HG03354 (cell line): ENCODE measurements around the gene DUSP23.

Experiments used
- ATAC-seq: cut with Tn5 transposase; IDR thresholded peaks from one replicate; pipeline ENCODE4 v1.9.1; 2021; ENCODE audit warnings: mild to moderate bottlenecking; ENCODE audit not compliant: unreplicated experiment, poor library complexity, severe bottlenecking

Gene DUSP23

DNA sequence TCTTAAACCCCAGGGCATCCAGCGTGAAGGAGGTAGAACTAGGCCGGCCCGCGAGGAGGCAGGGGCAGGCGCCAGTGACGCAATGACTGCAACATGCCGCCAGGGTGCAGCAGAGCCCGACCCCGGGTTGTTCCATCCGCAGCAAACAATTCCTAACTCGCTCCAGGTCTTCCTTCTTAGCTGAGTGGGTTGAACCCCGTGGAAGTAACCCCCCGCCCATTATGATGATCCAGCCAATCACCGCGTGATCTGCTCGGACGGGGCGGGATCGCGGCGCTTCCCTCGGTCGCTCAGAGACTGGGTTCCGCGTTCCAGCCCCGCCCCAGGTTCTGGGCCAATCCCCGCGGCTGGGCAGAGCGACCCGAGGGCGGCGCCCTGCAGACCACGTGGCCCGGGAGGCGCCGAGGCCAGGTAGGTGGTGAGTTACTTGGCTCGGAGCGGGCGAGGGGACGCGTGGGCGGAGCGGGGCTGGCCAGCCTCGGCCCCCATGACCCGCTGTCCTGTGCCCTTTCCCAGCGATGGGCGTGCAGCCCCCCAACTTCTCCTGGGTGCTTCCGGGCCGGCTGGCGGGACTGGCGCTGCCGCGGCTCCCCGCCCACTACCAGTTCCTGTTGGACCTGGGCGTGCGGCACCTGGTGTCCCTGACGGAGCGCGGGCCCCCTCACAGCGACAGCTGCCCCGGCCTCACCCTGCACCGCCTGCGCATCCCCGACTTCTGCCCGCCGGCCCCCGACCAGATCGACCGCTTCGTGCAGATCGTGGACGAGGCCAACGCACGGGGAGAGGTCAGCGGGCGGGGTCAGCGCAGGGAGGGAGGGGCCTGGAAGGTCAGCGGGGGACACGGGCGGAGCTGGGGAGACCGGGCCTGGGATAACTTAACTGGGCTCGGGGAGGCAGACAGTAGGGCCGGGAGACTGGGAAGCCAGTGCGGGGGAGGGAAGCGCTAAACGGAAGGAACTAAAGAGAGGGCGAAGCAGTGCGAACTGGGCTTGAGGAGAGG, at the start of gene DUSP23:
TSS of gene DUSP23 (plus strand) at position 380 of the 1,000 bp plus-strand sequence. CDS start at position 519, 139 bp downstream.
- ATAC-seq = peak; percentile 99

DNA sequence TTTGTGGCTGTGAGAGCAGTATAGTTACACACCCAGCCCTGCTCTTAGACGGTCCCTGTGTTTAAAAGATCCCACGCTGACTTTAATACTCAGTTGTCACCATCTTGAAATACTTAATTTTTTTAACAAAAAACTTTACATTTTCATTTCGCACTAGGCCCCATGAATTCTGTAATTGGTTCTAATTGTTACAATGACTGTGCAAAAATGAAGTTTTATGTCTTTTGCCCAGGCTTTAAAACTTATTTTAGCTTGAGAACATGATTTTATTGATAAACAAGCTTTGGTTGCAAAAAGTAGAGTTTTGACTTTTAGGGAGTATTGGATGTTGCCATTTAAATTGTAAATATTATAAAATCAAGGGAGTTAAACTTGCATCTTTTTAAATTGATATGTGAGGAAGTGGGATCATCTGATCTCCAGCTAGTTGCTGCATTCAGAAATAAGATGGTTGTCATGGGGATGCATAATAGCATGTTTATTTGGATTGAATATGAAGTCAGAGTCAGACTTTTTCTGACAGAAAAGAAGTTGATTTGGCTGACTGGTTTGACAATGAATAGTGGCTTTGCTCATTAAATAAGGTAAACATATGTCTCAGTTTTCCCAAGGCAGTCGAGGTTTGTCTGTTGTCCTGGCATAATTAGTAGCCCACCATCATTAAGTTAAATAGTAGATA, 43.4 kb upstream of the DUSP23 start:
- ATAC-seq = no peak

DNA sequence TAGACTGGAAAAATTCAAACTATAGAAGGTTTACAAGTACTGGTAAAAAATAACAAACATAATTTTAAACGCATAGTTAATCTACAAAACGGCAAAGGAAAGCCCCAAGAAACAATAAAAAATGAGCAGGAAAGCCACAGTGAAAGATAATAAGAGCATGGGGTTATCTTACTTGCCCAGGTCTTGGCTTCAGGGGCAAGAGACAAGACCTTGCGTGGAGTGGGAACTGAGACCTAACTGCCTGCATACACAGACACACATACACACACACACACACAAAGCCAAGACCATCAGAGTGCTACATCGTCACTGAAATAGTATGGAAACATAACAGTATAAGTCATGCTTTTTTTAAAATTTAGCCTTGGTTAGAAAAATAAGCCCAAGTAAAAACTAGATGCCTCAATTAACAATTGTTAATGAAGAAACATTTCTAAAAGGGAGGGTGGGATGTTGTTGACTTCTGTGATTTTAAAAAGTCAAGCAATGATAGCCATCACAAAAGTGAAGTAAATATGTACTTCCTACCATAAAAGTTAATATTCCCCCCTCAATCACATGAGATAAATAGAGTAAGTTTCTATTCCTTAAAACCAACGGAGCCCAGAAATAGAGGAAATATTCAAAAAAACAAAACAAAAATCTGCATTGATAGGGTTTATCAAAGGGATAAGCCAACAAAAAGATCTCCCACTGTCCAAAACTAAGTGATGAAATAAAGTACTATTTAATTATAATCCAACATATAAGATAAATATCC, 36.9 kb upstream of the DUSP23 start:
- ATAC-seq = no peak

DNA sequence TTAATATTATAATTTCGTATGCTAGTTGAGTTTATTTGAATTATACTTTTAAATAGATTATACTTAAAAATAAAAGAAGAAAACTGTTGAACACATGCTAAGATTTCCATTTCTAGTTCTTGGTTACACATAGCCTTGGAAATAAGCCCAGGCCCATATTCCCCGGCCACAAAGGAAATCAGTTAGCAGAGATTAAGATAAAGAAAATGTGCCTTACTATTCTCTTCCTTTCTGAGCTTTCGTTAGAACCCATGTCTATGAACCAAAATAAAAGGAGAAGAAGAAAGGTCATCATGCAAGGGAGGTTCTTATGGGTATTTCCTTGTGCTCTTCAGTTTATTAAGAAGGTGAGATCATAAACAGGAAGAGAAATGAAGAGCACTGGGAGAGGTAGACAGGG, 34.1 kb upstream of the DUSP23 start:
- ATAC-seq = no peak

DNA sequence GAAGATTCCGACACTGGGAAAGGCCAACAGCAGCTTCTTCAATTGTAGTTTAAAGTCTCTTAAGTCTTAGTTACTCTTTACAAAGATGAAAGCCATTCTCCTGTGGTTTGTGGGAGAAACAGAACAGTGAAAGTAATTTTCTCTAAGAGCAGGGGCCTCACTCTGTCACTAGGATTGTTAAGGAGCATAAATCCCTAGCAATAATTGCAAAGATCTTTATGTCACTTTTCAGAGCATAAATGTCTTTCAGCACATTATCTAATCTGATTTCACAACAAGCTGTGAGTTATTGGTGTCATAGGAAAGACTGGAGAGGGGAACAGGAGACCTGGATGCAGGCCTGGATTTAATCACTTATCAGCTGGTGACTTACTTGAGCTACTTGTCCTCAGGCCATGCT, 32.4 kb upstream of the DUSP23 start:
- ATAC-seq = no peak

DNA sequence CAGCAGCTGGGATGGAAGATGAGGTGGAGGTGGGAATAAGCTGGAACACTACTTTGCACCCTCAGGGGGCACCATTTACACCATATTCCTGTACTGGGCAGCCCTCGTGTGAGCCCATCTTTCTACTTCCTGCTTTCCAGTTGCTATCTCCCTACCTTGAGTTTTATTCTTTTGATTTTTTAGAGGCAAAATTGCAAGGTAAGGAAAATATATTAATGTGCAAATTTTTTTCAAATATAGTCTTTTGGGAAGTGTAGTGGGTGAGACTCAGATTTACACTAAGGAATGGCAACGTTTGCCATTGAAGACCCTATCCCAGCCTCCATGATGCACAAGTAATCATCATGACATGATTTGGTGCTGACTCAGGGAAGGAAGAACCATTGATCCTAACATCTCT, 31.1 kb upstream of the DUSP23 start:
- no peak for ATAC-seq

DNA sequence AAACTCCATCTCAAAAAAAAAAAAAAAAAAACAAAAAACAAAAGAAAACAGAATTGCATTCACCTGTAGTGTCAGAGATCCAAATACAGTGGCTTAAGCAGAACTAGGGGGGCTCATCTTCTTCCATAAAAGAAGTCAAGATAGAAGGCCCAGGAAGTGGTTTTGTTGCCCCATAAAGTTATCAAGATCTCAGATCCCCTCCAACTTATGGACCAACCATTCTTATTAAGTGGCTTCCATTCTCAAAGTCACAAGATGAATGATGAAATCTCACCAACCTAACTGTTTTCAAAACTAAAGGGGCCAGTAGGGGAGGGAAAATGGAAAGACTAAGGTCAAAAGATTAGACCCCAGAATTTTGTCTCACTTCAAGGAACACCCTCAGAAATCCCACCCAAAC, 30.1 kb upstream of the DUSP23 start:
- no peak for ATAC-seq

DNA sequence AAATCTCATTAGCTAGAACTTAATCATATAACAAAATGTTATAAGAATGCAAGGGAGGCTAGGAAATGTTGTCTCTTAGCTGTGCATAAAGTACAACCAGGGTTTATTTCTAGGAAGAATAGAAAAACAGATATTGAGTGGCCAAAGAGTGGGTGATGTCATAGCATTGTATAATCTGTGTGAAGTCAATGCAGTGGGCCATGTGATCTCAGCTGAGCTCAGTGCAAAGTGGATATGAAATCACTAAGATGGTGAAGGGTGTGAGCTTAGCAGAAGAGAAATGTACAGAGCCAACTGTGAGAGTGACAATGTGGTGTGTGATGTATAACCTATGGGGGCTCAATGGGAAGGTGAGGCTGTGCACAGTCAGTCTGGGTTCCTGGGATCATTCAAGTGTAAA, 29.7 kb upstream of the DUSP23 start:
- ATAC-seq = no peak

DNA sequence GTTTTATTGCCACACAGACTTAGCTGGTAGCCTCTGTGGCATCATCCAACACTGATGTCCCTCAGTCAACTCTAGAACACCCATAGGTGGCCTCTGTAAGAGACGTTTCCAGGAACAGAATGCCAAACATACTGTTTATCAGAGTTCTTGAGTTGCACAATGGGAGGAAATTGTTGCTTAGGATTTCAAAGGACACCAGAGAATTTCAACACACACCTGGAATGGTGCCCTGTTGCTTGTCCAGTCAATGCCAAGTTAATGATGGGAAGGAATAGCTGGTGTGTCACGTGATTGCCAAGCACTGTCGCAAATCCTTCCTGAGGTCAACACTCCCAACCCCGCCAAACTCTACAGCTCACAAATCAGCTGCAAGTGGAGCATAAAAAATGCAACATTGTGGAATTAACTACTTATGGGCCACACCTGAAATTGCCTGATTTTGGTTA, 28.6 kb upstream of the DUSP23 start:
- ATAC-seq = no peak

DNA sequence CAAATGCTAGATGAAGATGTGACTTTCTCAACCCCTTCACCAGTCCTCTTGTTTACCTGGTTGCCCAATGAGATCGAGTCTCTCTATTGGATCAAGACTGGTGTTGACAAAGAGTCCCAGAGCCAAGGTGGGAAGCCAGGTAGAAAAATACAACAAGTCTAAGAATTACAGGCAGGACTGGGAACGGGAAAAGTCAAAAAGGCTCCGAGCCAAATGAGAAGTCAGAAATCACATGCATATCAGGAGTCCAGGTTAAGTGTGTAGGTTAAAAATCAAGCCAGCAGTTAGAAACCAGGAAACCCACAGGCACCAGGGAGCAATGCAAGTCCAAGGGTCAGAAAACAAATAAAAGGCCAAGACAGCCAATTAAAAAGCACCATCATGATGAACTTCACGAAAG, 27.4 kb upstream of the DUSP23 start:
- ATAC-seq = no peak

DNA sequence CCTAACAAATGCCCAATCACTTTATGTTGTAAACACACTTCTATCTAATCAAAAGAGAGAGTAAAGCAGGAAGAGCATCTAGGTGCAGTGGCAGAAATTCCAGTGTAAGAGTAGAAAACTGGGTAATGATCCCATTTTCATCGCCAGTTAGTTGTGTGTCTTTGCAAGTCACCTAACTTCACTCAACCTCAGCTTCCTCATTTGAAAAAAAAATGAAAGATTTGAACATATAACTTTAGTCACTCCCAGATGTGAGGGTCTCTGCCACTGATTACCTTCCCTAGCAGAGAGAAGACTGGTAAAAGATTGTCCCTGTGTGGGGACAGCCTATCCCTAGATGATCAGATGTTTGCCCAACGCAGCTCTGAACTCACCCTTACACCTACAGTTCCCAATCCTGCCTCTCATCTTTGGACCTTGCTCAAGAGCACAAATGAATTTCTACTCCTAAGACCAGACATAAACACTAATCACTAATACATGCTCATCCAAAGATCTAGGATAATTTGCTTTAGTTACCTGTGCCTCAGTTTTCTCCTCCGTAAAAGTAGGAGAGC, 25.2 kb upstream of the DUSP23 start:
- ATAC-seq = no peak

DNA sequence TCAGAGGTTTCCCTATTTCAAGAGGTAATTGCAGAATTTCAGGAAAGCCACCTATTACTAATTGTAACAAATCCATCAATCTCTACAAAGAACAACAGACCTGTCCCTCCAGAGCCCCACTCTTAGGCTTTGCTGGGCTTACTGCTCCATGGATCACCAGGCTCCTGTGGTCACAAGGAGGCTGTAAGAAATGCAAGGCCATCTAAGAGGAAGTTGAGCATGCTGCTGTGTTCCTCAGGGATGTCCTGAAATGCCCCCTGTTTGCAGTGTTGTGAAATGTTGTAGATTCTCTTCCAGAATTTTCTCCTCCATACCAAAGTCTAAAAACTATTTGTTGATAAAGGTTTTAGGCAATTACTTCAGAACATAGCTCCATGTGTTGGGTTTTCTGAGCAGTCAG, 24.4 kb upstream of the DUSP23 start:
- no peak for ATAC-seq

DNA sequence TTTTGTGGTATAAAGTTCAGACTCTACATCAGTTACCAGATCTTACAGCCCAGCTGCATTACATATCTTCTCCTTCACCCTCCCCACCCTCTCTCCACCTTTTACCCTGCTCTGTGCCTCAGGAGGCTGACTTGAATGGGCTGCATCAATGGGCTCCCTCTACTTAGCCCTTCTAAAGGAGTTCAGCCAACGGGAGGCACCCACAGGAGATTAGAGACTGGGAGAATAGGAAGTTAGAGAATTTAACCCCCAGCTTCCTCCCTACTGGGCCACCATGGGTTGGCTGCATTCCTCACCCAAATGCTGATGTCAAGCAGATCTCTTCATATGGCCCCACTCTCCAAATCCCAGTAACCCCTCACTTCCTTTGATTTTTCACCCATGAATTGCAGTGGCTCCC, 17.1 kb upstream of the DUSP23 start:
- no peak for ATAC-seq

DNA sequence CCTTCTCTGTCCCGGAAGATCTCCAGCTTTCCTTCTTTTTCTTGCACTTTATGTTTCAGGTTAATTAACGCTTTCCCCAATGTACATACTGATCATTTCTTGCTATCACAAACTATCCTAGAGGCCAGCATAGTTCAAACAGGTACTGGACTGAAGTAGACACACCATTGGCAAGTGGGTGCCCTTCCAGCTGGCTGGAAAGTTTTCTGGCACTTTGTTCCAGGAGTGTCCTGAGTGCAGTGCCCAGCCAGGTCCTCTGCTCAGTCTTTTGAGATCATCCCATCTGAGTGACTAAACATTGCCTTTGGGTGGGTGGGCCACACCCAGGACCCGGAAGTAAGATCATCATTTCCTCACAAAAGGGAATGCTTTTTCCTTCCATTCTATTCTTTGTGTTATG, 15.0 kb upstream of the DUSP23 start:
- ATAC-seq = no peak

DNA sequence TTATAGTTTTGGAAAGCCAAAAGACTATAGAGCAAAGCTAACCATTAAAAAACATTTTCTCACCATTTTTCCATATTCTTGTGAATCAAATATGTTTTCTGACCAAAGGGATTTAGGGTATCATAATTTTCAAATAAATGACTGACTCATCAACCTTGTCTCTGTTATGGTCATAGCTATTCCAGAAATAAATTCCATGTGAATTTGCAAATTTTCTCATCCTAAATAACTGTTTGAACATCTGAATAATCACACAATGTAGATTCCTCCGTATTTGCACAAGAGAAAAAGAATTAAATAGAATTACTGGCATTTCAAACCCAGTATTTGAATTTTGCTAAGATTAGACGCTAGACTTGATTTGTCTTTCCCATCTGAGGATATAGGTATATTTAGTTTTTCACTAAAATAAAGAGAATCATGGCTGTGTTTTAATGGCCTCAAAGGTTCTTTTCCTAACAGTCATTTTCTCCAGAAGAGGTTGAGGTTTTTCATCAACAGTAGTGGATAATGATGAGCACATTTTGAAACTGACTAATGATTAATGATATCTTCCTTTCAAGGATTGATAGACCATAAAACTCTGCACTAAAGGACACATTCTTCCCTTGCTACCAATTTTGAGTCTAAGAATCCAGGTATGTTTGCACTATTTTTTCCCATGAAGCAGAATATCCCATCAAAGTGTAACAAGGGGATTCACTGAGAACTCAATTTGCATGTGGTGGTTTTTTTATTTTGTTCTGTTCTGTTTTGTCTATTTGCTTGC, 9.5 kb upstream of the DUSP23 start:
- no peak for ATAC-seq

DNA sequence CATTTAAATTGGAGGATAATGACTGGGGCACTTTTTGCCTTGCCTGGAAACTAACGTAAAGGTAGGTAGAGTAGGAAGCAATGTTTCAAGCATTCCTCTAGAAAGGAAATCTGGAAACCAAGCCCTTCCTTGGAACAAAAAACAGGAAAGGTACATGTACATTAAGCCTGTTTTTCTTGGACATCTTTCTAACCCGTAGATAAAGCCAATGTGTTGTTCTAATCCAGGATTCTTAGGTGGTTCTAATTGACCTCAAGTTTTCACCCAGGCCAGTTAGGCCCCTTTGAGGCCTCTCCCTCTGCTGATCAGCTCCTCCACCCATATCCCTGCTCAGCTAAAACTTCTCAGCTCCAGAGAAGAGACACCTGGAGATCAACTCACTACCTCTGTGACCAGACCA, 6.3 kb upstream of the DUSP23 start:
- ATAC-seq = no peak

DNA sequence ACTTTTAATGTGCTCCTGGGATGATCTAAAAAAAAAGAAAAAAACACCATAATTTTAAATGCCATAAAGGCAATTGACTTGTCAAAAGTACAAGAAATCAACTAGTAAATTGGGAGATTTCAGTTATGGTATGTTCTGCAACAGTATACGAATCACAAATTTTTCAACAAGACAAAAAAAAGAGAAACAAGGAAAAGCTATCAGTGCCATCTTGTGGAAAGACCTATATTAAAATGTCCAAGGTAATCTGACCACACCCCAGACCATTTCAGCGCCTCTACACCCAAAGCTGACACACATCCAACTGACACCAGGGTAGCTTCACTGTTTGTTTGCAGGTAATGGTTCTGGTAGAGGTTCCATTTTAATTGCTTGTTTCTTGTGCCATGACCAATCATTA, 5.0 kb upstream of the DUSP23 start:
- ATAC-seq = no peak

DNA sequence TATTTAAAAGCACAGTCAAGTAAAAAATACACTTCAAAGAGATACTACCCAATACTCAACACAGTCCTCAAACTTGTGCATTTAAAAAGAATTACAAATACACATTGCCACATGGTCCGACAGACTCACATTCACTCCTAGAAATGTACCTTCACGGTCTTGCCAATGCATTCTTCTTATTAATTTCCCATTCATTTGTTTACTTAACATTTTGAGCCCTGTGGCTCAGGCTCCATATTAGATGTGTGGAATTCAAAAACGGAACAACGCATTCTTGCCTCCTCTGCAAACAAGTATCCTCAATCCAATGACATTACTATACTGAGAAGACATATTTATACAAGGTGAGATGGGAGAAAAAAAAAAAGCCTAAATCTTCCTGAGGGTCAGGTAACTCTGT, 2.5 kb upstream of the DUSP23 start:
- ATAC-seq = no peak

DNA sequence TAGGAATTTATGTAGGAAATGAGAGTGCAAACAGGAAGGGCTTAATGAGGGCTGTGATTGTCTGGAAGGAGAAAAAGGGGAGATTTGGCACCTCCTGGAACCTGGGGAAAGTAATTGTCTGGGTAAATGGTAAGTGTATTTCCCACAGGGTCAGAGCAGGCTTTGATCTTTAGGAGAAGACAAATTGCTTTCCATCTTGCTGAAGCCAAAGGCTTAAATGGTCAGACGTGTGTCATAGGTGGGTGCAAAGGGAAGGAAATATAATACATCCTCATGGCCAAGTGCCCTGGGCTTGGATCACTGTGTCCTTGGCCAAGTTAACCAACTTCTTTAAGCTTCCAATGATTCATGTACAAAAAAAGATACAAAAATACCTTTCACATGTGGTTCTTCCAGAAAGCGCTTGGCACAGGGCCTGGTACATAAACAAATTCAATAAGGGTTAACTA, 1.3 kb upstream of the DUSP23 start:
- ATAC-seq = no peak
